ENCODE results near the gene IYD. TPM values are rescaled to one million over a fixed set of nuclear protein-coding genes. Genes with fewer than 3 reads are reported as not detected.

Gene IYD
- total and polyA plus RNA-seq, 10 of the 15 experiments (the other 5 are each of a cell fraction or from before 2014, with no cell fraction given) = 0.07 TPM; not detected in 9

DNA sequence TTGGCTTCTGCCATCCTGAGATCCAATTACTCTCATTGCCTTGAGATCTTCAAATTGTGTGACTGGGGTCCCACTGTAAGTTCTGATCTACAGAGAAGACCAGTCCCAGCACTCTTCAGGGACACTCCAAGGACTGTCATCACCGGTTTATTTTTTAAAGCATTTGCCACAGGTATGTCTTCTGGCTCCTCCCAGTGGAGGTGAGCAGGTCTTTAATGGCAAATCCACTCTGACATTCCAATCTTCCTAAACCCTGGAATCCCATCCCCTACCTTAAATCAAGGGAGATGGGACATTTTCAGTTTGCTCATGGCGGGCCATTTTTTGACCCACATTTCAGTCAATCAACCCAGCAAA is 35.2 kb upstream of the IYD start:
- Histone ChIP-seq H3K9ac (ENCODE audit: control insufficient read depth, insufficient read depth, low read length) (no peak overlapping the region), H3K27ac (ENCODE audit: control insufficient read depth, insufficient read depth) (no peak overlapping the region), H3K27me3 (replicated peaks in 1 of 2; ENCODE audit: control insufficient read depth in 2 of 2, insufficient read depth in 2 of 2, low read length in 1 of 2) (no peaks in the 10 kb centered on the region), H3K4me3 (no peak overlapping the region), H3K9me3 (replicated peaks; ENCODE audit: control insufficient read depth, insufficient read depth, low read length) (no peaks in the 10 kb centered on the region), H4K20me1 (ENCODE audit: control insufficient read depth, insufficient read depth) (no peaks in the 10 kb centered on the region), H3K4me1 (ENCODE audit: control insufficient read depth, insufficient read depth, low read length) (no peaks in the 10 kb centered on the region), H3K36me3 (ENCODE audit: control insufficient read depth in 2 of 2, insufficient read depth in 2 of 2, low read length in 1 of 2) (no peaks in the 10 kb centered on the region), H3K79me2 (ENCODE audit: control insufficient read depth, insufficient read depth, low read length) (no peaks in the 10 kb centered on the region), H2AFZ (ENCODE audit: control insufficient read depth, low read depth, low read length) (no peak overlapping the region), H3K4me2 (ENCODE audit: control insufficient read depth, insufficient read depth) (no peak overlapping the region)
- in situ Hi-C loops (cut with MboI) = loop anchor here (10.0 kb wide), 2 partner anchors 249 to 481 kb away; no protein-coding TSS in a partner anchor
- no peak for TF ChIP-seq BCL11A (IDR thresholded peaks at IDR 0.05; ENCODE audit: low read depth, low read length)
- no peak for TF ChIP-seq RELA (IDR thresholded peaks at IDR 0.05; ENCODE audit: borderline replicate concordance, partially characterized antibody)
- TF ChIP-seq TARDBP (IDR thresholded peaks at IDR 0.05; ENCODE audit: borderline replicate concordance) = no peak
- TF ChIP-seq MYC (IDR thresholded peaks at IDR 0.05; ENCODE audit: insufficient read depth, insufficient read length, insufficient replicate concordance, low read length, severe bottlenecking) = no peak
- TF ChIP-seq, protein P1, sequence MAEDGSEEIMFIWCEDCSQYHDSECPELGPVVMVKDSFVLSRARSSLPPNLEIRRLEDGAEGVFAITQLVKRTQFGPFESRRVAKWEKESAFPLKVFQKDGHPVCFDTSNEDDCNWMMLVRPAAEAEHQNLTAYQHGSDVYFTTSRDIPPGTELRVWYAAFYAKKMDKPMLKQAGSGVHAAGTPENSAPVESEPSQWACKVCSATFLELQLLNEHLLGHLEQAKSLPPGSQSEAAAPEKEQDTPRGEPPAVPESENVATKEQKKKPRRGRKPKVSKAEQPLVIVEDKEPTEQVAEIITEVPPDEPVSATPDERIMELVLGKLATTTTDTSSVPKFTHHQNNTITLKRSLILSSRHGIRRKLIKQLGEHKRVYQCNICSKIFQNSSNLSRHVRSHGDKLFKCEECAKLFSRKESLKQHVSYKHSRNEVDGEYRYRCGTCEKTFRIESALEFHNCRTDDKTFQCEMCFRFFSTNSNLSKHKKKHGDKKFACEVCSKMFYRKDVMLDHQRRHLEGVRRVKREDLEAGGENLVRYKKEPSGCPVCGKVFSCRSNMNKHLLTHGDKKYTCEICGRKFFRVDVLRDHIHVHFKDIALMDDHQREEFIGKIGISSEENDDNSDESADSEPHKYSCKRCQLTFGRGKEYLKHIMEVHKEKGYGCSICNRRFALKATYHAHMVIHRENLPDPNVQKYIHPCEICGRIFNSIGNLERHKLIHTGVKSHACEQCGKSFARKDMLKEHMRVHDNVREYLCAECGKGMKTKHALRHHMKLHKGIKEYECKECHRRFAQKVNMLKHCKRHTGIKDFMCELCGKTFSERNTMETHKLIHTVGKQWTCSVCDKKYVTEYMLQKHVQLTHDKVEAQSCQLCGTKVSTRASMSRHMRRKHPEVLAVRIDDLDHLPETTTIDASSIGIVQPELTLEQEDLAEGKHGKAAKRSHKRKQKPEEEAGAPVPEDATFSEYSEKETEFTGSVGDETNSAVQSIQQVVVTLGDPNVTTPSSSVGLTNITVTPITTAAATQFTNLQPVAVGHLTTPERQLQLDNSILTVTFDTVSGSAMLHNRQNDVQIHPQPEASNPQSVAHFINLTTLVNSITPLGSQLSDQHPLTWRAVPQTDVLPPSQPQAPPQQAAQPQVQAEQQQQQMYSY (CRISPR knock-in tag; IDR thresholded peaks at IDR 0.05) = no peak
- TF ChIP-seq NFXL1 (IDR thresholded peaks at IDR 0.05; ENCODE audit: borderline replicate concordance) = no peak
- no peak for TF ChIP-seq GABPA (IDR thresholded peaks at IDR 0.05; ENCODE audit: low read depth)
- no peak for TF ChIP-seq KLF5 (IDR thresholded peaks at IDR 0.05; ENCODE audit: partially characterized antibody)
- TF ChIP-seq, protein P2, sequence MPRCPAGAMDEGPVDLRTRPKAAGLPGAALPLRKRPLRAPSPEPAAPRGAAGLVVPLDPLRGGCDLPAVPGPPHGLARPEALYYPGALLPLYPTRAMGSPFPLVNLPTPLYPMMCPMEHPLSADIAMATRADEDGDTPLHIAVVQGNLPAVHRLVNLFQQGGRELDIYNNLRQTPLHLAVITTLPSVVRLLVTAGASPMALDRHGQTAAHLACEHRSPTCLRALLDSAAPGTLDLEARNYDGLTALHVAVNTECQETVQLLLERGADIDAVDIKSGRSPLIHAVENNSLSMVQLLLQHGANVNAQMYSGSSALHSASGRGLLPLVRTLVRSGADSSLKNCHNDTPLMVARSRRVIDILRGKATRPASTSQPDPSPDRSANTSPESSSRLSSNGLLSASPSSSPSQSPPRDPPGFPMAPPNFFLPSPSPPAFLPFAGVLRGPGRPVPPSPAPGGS (IDR thresholded peaks at IDR 0.05; ENCODE audit: borderline replicate concordance, insufficient read depth, low read depth, low read length, poor library complexity, severe bottlenecking) = no peak
- no peak for TF ChIP-seq EED (IDR thresholded peaks at IDR 0.05; ENCODE audit: low read depth)
- no peak for TF ChIP-seq PAX5 (IDR thresholded peaks at IDR 0.05; ENCODE audit: borderline replicate concordance, low read depth, low read length)
- DNase-seq (ENCODE audit: low read depth, low spot score) (no peak), FAIRE-seq (no peak), ATAC-seq (no peak)
- no TSS peak for BruUV-seq (replicated peaks)
- ChIA-PET SMC1A (ENCODE audit: uncharacterized antibody, unreplicated experiment) (no interaction called here), RAD21 (ENCODE audit: unreplicated experiment) (no interaction called here), POLR2A (no interaction called here), CTCF (no interaction called here)
- intact Hi-C loops (cut with micrococcal nuclease; ENCODE audit: unreplicated experiment) = loop anchor here (10.0 kb wide), 2 partner anchors 169 to 399 kb away; no protein-coding TSS in a partner anchor
- 48% methylated on average over 2 of the region's 2 CpGs for WGBS (ENCODE audit: insufficient coverage, insufficient replicate concordance, low lambda C conversion rate, missing lambda C conversion rate)
